ENCODE results near the gene PUS3. TPM values are rescaled to one million over a fixed set of nuclear protein-coding genes. Genes with fewer than 3 reads are reported as not detected.
"Not testable (repeated sequence)": the region's sequence is repeated elsewhere in the genome, so short reads cannot be mapped to it uniquely, and the experiment has no call there.

The PUS3 gene
- total RNA-seq, 2 experiments from 2014 or later = 16.1 to 23.3 TPM

DNA sequence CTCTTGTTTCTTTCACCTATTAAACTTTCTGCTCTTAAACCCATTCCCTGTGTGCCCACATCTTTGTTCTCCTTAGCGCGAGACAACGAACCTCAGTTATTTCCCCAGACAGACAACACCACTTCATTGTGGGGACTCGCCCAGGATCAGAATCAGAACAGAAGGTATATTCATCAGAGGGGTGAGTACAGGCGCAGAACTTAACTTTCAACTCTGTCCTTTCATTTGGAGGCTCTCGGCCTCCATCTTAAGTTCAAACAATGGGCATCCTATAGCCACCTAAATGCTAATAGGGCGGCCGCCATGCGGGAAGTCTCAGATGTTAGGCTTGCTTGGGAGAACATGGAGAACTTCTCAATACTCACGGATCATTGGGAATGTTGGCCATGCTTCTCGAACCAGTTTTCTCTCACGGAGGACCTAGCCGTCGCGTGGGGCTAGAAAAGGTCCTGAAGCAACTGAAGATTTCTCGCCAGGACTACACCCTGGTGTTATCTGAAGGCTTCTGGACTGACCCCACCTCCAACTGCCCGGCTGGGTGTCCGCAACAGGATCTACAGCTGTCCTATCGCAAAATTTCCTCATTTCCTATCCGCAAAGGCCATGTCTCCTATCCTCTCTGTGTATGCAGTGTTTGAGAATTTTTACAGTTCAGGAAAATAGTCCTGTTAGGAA lies 29.0 kb downstream of the PUS3 start:
- no peak overlapping the region for H3K27ac Mint-ChIP-seq
- peaks cover 3% of the 10 kb centered on the region for H3K9me3 Mint-ChIP-seq
- H3K27me3 Mint-ChIP-seq = peaks cover 14% of the 10 kb centered on the region
- no peak for DNase-seq
- H3K4me3 Mint-ChIP-seq = no peak overlapping the region
- no peaks in the 10 kb centered on the region for H3K4me1 Mint-ChIP-seq
- H3K36me3 Mint-ChIP-seq = no peaks in the 10 kb centered on the region

DNA sequence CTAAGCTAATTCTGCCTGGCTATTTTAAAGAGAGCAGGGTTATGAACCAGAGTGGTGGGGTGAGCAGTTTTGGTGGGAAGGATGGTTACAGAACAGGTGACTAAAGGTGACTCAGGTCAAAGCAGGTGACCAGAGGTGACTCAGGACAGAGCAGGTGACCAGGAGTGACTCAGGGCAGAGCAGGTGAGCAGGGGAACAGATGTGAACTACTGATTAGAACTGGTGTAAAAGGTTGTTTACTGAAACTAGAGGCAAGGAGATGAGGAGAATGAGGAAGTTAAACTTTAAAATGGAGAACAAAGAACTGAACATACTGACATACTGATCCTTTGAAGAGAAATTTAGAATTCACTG lies 30.9 kb downstream of the PUS3 start:
- H3K27ac Mint-ChIP-seq = no peak overlapping the region

DNA sequence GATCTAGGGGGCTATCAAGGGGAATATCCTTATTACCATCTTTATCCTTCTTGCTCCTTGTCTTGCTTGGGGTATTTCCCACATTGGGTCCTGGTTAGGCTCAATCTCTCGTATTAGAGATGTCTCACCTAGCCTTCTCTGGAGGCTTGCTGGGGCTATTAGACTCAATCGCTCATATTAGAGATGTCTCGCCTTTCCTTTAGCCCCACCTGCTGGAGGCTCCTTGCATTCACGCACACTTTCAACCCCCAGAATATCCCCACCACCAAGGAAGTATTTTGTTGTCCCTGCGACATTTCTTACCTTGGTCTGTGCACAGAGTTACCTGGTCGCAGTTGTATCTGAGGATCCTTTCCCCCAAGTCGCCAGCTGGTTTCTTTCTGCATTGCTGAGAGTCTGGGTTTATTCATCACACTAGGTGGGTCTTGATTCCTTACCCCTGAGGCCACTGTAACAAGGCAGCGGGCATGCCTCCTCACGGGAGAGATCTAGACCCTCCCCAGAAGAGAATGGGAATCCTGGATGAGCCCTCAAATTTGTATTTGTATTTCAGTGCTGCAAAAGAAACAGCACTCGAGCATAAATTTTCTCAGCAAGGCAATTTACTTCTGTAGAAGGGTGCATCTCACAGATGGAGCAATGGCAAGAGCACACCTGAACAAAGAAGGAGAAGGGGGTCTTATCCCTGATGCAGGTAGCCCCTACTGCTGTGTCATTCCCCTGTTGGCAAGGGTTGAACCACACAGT lies 31.4 kb downstream of the PUS3 start:
- H3K27ac Mint-ChIP-seq = no peak overlapping the region
- no peak for DNase-seq
- H3K36me3 Mint-ChIP-seq = no peaks in the 10 kb centered on the region
- peaks cover 3% of the 10 kb centered on the region for H3K9me3 Mint-ChIP-seq
- H3K4me1 Mint-ChIP-seq = no peaks in the 10 kb centered on the region
- H3K4me3 Mint-ChIP-seq = no peak overlapping the region
- peaks cover 14% of the 10 kb centered on the region for H3K27me3 Mint-ChIP-seq

More for the DNA sequence above, 30.9 kb downstream of the PUS3 start:
- no peak for DNase-seq
- peaks cover 14% of the 10 kb centered on the region for H3K27me3 Mint-ChIP-seq
- no peaks in the 10 kb centered on the region for H3K36me3 Mint-ChIP-seq
- no peaks in the 10 kb centered on the region for H3K4me1 Mint-ChIP-seq
- H3K9me3 Mint-ChIP-seq = peaks cover 3% of the 10 kb centered on the region
- H3K4me3 Mint-ChIP-seq = no peak overlapping the region

- Mint-ChIP-seq H3K4me3 (no peak overlapping the region), H3K27ac (no peak overlapping the region), H3K4me1 (no peaks in the 10 kb centered on the region), H3K36me3 (no peaks in the 10 kb centered on the region), H3K9me3 (peaks cover 3% of the 10 kb centered on the region), H3K27me3 (peaks cover 12% of the 10 kb centered on the region)
- DNase-seq = no peak
These were observed 33.5 kb downstream of the PUS3 start for GRCh38 chr11:125869521-125869920.

GRCh38 chr11:125865354-125865753 lies 37.7 kb downstream of the PUS3 start:
- H3K36me3 Mint-ChIP-seq, H3K4me1 Mint-ChIP-seq, H3K9me3 Mint-ChIP-seq, DNase-seq, H3K27ac Mint-ChIP-seq, H3K4me3 Mint-ChIP-seq, H3K27me3 Mint-ChIP-seq: not testable (repeated sequence)

- not testable (repeated sequence) for H3K36me3 Mint-ChIP-seq, DNase-seq, H3K4me1 Mint-ChIP-seq, H3K4me3 Mint-ChIP-seq, H3K27me3 Mint-ChIP-seq, H3K27ac Mint-ChIP-seq
- H3K9me3 Mint-ChIP-seq = peaks cover 11% of the 10 kb centered on the region
These were observed 40.2 kb downstream of the PUS3 start for GRCh38 chr11:125862786-125863185.

DNA sequence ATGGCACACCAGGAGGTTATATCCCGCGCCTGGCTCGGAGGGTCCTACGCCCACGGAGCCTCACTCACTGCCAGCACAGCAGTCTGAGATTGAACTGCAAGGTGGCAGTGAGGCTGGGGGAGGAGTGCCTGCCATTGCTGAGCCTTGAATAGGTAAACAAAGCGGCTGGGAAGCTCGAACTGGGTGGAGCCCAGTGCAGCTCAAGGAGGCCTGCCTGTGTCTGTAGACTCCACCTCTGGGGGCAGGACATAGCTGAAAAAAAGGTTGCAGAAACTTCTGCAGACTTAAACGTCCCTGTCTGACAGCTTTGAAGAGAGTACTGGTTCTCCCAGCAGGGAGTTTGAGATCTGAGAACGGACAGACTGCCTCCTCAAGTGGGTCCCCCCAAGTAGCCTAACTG lies 45.3 kb downstream of the PUS3 start:
- peaks cover 18% of the 10 kb centered on the region for H3K9me3 Mint-ChIP-seq
- not testable (repeated sequence) for H3K36me3 Mint-ChIP-seq, H3K4me3 Mint-ChIP-seq, DNase-seq, H3K27ac Mint-ChIP-seq, H3K4me1 Mint-ChIP-seq
- peaks cover 16% of the 10 kb centered on the region for H3K27me3 Mint-ChIP-seq

- peaks cover 7% of the 10 kb centered on the region for H3K27me3 Mint-ChIP-seq
- no peaks in the 10 kb centered on the region for H3K4me1 Mint-ChIP-seq
These were observed 56.8 kb downstream of the PUS3 start for GRCh38 chr11:125846188-125846587.

More at GRCh38 chr11:125846188-125846587, 56.8 kb downstream of the PUS3 start:
- Mint-ChIP-seq H3K4me3 (no peak overlapping the region), H3K27ac (no peak overlapping the region), H3K9me3 (peaks cover 23% of the 10 kb centered on the region), H3K36me3 (peaks cover 2% of the 10 kb centered on the region)
- no peak for DNase-seq

Other genes with a start within 250 kb of the PUS3 start
- not detected for gene ACRV1, start 222.4 kb downstream of the PUS3 start, total RNA-seq
- gene PATE1, start 156.9 kb downstream of the PUS3 start, total RNA-seq = not detected
- not detected for gene PATE2, start 124.4 kb downstream of the PUS3 start, total RNA-seq
- gene PATE3, start 115.1 kb downstream of the PUS3 start, total RNA-seq = not detected
- gene PATE4, start 69.9 kb downstream of the PUS3 start, total RNA-seq = not detected
- 1 to 10 TPM; 8.0 to 8.1 TPM for gene HYLS1, start 15.5 kb downstream of the PUS3 start, total RNA-seq
- under 1 TPM; 0.14 to 0.26 TPM for gene DDX25, start 1.3 kb upstream of the PUS3 start, total RNA-seq
- not detected for gene VSIG10L2, start 42.8 kb upstream of the PUS3 start, total RNA-seq
- 1 to 10 TPM; 2.0 to 2.6 TPM for gene CDON, start 159.7 kb upstream of the PUS3 start, total RNA-seq